NCI-H345 (cell line): Measurements from ENCODE around the gene PARP11.

Experiments
- DNase-seq: peaks from one replicate; lab custom pipeline; 2025; lab: John Stamatoyannopoulos, UW

PARP11 gene

DNA sequence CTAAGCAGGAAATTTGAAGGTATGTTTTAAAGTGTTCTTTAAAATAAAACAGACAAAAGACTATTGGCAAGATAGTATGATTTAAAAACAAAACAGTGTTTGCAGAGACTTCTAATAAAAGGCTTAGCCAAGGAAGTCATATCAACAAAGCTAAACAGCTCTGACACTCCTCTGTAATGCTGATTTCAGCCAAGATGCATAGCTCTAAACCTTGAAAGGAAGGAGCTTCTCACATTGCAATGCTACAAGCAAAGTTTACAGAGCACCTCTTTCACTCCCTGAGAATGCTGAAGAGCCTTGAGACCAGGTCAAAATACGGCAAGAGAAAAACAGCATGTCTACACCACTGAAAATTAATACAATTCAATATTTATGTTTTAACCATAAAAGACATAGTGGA lies 51.8 kb downstream of the PARP11 start:
- no peak for DNase-seq

DNA sequence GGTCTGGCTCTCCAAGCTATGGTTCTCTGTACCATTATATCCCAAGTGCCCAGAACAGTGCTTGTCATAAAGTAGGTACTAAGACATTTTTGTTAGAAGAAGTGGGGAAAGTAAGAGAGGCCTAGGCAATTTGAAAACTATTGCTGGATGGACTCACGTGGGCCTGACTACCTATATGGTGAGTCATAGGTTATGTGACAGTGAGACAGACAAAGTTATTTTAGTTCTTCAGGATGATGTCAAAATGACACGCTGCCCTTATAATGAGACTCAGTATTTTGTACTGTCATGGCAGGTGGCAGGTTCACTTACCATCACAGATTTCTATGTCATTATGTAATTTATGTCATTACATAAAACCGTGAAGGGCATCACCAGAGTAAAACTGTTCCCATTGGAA lies 53.1 kb downstream of the PARP11 start:
- no peak for DNase-seq

DNA sequence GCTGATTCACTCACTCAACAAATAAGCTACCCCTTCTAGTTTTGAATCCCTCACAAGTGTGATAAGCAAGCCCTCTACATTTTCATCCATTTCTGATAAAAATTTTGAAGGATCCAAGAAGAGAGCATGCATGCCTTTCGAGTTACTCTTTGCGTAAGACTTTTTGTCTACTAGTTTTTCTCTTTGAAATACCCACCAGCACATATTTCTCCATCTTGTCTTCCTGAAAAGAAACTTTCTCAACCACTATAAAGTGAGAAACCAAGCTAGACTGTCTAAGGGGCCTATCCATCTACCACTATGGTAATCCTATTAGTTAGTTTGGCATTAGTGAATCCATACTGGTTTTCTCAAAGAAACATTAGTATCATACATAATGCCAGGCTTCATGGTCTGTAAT lies 56.9 kb downstream of the PARP11 start:
- no peak for DNase-seq

DNA sequence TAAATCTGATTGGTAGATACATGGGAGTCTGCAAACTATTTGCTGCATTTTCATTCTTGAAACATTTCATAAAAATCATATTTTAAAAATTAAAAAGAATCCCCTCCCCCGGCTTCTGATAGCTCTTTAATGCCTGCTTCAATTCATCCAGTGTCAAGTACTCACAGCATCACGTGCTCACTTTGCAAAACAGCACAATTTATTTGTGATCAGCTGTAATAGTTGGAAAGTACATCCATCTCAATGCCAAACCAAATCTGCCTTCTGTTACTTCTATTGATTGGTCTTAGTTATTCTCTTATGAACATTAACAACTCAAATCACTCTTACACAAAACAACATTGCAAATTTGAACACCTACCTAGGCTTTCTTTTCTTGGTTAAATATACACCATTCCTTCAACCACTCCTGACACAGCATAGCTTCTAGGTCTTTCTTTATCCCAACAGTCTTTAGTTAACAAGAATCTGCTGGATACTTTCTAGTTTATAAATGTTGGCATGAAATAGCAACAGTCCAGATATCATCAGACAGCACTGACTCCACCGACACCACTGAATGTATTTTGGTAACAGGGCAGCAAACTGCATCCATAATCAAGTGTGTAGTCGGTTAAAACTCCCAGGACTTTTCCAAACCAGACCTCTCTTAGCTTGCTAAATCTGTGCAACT lies 58.0 kb downstream of the PARP11 start:
- DNase-seq, result no peak

DNA sequence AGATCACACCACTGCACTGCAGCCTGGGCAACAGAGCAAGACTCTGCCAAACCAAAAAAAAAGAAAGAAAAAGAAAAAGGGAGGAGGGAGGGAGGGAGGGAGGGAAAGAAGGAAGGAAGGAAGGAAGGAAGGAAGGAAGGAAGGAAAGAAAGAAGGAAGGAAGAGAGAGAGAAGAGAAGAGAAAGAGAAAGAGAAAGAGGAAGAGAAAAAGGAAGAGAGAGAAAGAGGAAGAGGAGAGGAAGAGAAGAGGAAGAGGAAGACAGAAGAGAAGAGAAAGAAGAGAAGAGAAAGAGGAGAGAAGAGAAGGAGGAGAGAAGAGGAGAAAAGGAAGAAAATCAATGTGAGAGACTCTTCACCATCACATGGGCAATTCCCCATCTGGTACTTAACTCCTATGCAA lies 62.7 kb downstream of the PARP11 start:
- DNase-seq, result no peak

DNA sequence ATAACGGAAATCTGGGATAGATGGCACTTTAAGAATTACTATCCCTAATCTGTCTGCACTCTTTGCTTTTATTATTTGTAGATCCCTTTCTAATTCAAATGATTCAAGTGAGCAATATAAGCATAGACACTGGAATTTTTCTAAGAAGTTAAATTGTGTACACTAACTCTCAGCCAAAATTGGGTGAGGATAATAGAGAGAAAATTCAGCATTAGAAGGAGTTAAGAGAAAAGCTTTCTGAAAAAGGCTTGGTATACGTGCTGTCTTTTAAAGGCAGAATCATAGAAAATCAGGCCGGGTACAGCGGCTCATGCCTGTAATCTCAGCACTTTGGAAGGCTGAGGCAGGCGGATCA lies 63.2 kb downstream of the PARP11 start:
- DNase-seq, result no peak

DNA sequence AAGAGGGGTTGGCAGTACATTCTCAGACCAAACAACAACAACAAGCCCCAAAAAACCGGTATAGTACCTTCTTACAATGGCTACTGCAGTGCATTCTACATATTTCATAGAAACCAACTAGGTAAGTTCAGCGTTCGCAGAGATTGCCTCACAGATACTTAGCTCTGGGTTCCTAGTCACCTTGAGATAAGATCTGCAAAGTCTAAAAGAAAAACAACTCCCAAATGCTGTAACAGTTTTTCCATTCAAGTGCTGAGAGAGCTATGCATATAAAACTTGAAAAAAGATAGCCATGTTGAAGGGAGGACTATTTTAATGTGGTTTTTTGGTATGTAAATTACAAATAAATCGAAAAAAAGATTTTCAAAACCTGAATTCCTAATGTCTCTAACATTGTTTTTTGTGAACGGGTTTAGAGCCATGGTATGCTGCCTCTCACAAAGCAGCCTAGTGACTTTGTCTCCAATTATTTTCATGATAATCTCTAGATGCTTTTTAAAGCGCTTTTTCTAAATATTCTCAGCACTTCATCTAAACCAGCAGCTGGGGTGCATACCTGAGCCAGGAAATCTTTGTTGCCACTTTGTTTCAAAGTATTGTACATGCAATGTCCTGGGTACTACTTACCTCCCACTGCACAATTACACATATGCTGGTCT lies 63.7 kb downstream of the PARP11 start:
- no peak for DNase-seq

DNA sequence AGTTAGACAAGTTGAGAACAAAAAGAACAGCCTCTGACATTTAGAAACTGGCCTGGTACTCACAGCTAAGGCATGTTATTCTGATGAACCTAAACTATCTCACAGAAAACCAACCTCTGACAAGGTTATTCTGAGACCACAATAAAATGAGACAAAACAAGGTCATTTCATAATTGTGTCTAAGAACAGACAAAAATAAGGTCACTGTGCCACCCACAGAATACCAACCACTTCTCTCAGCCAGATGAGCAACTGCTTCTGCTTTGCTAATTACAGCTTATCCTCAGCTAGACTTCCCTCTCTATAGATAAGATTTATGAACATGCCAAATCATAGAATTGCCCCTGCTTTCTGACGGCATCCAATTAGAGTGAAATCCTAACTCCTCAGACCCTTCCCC lies 68.1 kb downstream of the PARP11 start:
- DNase-seq, result no peak

DNA sequence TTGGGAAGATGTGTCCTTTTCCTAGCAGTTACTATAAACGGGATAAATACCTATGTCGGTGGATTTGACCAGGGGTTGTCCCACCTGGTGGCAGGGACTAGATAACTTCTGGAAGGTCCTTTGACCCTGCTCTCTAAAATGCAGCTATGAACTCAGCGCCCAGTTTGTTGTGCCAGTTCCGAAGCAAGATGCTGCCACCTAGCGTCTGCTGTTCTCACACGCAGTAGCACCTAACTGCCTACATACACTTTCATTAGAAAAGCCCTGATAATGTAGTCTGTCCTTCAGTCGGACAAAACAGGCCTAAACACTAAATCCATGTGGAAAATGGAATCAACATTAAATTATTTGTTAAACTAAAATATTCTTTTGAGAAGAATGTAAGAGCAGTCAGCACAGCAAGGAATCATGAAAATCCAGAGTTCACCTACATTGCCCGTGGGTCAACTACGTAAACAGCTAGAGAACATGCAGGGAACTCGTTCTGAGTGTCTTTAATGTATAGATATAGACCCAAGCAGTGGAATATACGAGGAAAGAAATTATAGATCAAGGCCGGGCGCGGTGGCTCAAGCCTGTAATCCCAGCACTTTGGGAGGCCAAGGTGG lies 69.2 kb downstream of the PARP11 start:
- peak; percentile 76 for DNase-seq

DNA sequence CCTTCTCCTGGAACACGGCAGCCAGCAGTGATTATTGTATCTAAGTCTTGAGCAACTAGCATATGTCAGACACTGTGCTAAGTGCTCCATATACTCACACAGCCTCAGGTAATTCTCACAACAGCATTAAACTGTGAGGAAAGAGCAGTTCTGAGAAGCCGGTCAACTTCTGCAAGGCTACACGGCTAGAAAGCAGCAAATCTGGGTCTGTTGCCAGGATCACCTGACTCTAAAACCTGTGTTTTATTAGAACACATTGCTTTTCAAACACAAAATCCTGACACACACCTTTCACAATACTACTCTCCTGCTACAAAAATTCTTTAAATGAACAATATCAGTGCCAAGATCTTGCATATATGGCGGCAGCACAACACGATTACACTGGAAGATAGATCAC lies 70.5 kb downstream of the PARP11 start:
- DNase-seq, result no peak

DNA sequence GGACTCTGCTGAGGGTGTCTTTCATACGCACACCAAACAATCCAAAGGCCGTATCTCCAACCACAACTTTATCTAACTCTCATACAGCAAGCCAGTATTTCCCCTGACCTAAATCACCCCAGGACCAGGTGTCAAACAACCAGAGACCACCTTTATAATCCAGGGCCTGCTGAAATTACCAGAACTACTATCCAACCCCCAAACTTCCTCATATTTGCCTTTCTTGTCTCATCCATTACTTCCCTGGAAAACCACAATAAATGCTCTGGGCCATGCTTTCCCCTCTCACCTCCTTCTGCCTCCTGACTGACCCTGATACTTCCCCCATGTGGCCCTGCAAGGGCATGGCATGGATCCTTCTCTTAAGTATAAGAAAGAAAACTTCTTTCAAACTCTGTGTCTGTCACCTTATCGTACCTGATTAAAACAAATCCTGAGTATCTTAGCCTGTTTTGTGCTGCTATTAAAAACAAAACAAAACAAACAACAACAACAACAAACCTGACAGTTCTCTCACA lies 75.6 kb downstream of the PARP11 start:
- no peak for DNase-seq

DNA sequence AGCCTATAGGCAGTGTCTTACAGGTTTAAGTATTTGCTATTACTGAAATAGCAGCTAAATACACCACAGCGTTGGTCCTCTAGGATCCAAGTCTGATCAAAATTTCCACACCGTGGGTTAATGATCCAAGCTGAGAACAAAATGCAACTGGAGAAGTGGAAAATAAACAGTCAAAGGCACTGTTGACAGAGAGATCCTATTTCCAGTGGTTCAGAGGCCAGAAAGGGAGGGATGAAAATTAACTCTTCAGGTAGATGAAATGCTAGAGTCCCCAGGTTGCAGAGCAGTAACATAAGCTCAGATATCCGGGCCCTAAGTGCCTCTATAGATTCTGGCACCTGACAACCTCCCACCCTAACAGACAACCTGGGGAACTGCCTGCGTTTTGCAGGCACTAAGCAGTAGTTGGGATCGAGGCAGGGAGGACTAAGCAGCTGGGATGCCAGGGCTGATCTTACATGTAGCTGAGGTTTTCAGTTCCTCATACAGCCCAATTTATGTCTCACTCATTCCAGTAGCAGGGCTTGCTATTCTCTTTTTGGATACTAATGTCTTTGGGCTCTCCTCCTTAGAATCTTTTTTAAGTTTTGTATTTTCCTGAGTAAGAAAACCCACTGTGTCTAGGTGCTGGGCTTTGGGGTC lies 77.6 kb downstream of the PARP11 start:
- peak; percentile 88 for DNase-seq

DNA sequence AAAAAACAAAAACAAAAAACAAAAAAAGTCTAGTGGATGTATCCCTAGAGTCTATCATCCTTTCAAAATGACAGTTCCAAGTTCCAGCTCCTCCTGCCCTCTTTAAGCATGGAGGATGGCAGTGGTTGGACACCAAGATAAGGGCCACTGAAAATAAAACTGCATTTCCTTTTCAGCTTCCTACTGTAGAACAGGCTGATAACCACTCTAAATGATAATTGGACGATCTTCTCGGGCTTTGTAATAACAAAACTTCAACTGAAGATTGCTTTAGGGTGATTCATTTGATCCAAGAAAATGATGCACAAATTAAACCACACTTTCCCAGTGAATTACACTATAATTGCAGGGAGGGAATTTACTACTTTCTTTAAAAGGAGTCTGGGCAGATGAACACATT lies 78.1 kb downstream of the PARP11 start:
- DNase-seq, result peak; percentile 30

DNA sequence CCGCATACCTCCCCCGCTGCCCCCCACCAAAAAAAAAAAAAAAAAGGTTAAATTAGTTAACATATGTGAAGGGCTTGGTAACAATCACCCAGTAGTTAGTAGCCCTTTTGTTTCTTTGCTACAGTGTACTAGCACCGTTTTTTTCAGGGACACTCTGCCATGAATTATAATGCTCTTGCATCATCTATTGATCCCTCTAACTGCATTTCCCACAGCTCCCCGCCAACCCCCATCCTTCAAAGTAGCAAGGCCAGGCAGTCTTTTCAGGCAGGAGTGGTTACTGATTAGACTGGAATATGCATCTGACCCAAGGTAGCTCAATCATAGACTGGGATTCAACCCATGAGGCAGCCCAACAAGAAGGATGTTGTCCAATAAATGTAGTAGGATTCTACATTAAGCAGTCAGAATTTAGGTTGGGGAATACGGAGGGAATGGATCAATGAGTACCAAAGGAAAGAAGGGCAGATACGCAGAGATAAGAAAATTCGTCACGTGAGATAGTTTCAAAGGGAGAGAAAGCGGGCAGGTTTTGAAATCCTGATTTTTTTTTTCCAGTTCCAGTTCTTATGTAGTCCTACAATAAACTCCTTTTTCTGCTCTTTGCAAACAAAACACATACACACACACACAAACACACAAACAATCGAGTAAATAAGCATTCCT lies 80.4 kb downstream of the PARP11 start:
- DNase-seq, result no peak

DNA sequence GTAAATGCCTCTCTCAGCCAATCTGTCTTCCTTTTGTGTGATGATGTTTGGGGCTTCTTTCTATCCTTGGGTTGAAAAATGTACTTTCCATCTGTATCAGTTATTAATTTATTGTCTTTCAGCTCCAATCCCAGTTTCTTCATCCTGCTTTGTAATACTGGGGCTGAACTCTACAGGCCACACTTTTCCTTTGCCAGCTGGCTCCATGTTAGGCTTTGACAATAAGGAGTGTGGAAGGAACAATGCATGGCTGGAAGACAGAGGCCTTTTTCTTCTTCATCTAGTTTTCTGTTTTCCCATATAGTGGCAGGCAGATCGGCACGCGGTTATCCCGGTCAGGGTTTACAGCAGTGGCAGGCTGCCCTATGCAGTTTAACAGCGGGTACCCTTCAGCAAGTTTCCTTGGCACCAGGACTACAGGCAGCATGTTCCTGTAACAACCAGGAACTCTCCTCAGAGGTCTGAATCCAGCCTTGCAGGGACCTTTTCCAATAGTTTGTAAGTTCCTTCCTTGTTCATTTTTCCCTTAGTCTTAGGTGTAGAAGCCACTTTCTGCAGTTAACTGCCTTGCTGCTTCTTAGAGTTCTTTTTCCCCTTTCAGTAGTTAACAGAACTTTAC lies 81.8 kb downstream of the PARP11 start:
- no peak for DNase-seq

DNA sequence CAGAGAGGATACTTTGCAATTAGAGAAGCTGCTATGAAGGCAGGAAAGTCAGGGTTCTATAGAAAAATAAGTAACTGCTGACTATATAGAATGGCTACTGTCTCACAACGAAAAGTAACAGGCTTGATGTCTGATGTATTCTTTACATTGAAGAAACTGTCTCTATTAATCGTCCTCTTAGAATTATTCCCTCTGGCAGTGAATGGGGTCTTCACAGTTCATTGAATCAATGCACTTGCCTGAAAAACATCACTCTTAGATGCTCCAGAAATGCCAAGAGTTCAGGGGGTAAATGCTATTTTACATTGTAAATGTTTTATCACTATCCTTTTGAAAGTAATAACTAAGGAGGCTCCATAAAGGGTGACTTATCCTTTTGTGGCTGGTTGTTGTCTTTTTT lies 82.6 kb downstream of the PARP11 start:
- DNase-seq, result no peak

DNA sequence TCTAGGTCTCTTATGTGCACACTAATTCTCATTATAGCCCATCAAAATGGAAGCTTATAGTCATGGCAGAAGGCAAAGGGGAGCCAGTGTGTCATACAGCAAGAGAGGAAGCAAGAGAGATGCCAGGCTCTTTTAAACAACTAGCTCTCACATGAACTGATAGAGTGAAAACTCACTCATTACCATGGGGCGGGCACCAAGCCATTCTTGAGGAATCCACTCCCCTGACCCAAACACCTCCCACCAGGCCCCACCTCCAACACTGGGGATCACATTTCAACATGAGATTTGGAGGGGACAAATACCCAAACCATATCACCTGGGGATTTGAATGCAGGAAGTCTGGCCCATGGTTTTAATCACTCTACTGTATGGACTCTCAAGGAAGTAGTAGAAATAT lies 83.4 kb downstream of the PARP11 start:
- no peak for DNase-seq

DNA sequence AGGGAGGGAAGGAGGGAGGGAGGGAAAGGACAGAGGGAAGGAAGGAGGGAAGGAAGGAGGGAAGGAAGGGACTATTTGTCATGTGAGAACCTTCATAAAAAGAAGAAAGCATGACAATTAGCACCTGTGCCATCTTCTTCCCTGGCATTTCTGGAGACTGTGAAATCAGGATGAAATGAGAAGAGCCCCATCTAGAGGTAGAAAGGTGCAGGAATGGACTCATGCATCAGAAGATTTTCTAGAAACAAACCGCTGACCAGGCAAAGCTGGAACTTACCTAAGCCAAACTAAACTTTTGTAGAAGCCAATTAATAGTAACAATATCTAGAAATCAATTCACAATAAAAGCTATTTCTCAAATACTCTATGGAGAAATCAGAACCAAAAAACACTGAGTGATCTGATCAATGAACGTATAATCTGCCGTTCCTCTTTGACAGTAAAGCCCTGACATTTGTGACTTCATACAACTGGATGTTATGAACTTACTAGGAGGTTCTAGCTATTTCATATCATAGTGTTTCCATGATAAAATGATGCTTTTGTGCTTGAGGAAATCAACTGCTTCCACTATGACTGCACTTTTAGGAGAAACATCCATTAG lies 95.9 kb downstream of the PARP11 start:
- DNase-seq, result peak; percentile 43

DNA sequence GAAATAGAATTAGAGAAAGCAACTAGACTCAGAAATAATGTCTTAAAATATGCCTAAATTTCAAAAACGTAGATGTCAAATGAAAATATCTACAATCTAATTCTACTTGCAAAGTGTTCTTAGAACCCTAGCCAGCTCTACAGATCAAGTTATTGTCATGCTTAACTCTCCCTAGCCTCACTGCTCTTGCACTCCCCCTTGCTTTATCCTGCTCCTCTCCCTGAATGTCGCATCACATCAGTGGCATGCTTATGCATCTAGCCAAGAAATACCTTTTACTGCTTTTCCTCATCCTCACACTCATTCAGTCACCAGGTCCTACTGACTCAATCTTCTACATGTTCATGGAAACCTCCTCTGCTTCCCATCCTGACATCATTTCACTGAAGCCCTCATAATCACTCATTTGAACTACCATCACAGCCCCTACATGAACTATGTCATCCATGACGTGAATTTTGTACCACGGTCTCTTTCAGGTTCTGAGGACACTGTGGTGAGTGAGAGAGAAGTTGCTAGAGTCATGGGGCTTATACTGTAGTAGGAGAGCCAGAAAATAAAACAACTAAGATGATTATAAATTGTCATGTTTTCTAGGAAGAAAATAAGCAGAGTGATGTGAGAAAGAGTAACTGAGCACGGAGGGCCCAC lies 97.7 kb downstream of the PARP11 start:
- DNase-seq, result no peak

DNA sequence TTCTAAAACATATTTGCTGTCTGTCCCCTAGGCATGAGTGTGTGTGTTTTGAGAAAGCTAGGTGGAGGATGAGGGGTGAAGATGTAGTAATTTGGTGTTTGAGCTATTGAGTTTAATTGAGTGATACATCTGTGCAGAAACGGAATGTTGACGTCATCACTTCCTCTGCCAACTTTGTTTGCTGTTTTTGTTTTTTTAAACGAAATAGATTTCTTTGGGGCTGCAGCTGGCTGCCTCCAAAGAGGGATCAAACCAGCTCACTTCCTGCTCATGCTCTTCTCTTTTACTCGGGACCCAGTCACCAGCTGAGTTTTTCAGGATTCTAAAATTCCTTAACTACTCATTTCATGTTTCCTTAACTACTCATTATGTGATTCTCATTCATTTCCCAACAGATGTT lies 100.8 kb downstream of the PARP11 start:
- no peak for DNase-seq

DNA sequence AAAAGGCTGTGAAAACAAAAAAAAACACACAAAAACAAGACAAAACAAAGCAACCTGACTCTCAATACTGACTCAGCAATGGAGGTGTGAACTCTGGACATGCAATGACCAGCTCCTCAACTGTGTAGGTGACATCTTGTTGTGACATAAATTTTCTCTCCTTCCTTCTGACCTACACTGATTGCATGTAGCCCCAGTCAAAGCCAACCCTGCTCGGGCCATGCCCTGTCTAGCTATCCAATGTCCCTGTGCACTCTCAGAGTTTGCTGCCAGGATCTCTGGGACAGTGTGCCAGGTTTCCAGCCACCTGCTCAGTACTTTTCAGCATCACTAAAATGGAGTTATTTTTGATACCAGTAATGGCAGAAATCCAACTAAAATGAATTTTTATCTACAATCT lies 101.3 kb downstream of the PARP11 start:
- no peak for DNase-seq
